Dendritic cell treated with granulocyte-macrophage colony-stimulating factor and Interleukin-4, amounts not matched to agents 40 ng/mL and 50 ng/mL, for 4 days (primary cell): ENCODE data around the gene DYNC2H1.

Experiments used
- H3K27ac Mint-ChIP-seq: one replicate; pipeline ENCODE4 v1.8.0; 2022; ENCODE audit warnings: mild to moderate bottlenecking, mixed read lengths
- H3K27me3 Mint-ChIP-seq: one replicate; pipeline ENCODE4 v1.8.0; 2022; ENCODE audit warnings: mild to moderate bottlenecking, mixed read lengths
- H3K36me3 Mint-ChIP-seq: one replicate; pipeline ENCODE4 v1.8.0; 2022; ENCODE audit warnings: low read depth, mixed read lengths
- H3K4me1 Mint-ChIP-seq: one replicate; pipeline ENCODE4 v1.8.0; 2022; ENCODE audit warnings: low read depth, mixed read lengths
- H3K4me3 Mint-ChIP-seq: one replicate; pipeline ENCODE4 v1.8.0; 2022; ENCODE audit warnings: mild to moderate bottlenecking, moderate library complexity, mixed read lengths
- H3K9me3 Mint-ChIP-seq: one replicate; pipeline ENCODE4 v1.8.0; 2022; ENCODE audit warnings: mixed read lengths
- intact Hi-C: fragments of 100-400 bp; cut with micrococcal nuclease; formaldehyde crosslinking; loops from one replicate; pipeline ENCODE4 v1.15.0; 2022

DYNC2H1 gene

DNA sequence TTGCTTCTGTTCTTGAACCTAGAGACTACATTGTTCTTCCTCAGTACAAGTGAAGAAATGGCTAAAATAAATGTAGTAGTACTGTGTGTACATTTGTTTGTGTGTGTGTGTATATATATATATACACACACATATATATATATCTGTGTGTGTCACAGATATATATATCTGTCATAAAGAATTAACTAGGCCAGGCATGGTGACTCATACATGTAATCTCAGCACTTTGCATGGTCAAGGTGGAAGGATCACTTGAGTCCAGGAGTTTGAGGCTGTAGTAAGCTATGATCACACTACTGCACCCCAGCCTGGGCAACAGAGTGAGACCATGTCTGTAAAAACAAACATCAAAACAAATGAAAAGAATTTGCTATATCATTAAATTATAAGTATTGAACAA lies 164.8 kb downstream of the DYNC2H1 start:
- no peaks in the 10 kb centered on the region for H3K9me3 Mint-ChIP-seq

GRCh38 chr11:103279821-103280220 lies 170.6 kb downstream of the DYNC2H1 start:
- Mint-ChIP-seq H3K9me3 (no peaks in the 10 kb centered on the region), H3K36me3 (no peaks in the 10 kb centered on the region), H3K4me1 (no peaks in the 10 kb centered on the region), H3K27me3 (no peaks in the 10 kb centered on the region), H3K4me3 (no peak overlapping the region), H3K27ac (no peak overlapping the region)
- intact Hi-C loops: no loop called here

More for the DNA sequence above, 164.8 kb downstream of the DYNC2H1 start:
- no peaks in the 10 kb centered on the region for H3K4me1 Mint-ChIP-seq
- H3K36me3 Mint-ChIP-seq: no peaks in the 10 kb centered on the region
- H3K27ac Mint-ChIP-seq: no peak overlapping the region
- intact Hi-C loops: no loop called here
- no peaks in the 10 kb centered on the region for H3K27me3 Mint-ChIP-seq
- no peak overlapping the region for H3K4me3 Mint-ChIP-seq

DNA sequence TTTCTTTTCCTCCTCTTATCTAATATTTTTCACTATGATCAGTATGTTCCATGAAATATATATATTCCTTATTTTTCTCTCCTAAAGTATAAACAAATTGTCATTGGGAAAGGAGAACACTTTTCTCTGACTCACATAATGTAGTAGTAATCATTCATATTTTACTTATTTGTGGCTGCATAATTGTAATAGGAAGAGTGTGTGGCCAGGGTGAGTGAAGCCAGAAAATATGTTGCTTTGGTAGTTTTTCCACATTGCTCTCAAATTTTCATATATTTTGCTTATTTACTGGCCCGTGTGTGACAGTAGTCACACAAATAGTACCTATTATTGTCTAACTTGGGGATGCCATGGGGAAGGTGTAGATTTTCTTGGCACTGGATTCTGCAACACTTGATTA lies 172.1 kb downstream of the DYNC2H1 start:
- no peaks in the 10 kb centered on the region for H3K9me3 Mint-ChIP-seq
- no peak overlapping the region for H3K4me3 Mint-ChIP-seq
- H3K27me3 Mint-ChIP-seq: no peaks in the 10 kb centered on the region
- H3K36me3 Mint-ChIP-seq: no peaks in the 10 kb centered on the region
- no peak overlapping the region for H3K27ac Mint-ChIP-seq
- no peaks in the 10 kb centered on the region for H3K4me1 Mint-ChIP-seq
- intact Hi-C loops: no loop called here

GRCh38 chr11:103284260-103284659 lies 175.0 kb downstream of the DYNC2H1 start:
- Mint-ChIP-seq H3K36me3 (no peaks in the 10 kb centered on the region), H3K4me3 (no peak overlapping the region), H3K27me3 (no peaks in the 10 kb centered on the region), H3K9me3 (peaks cover under 1% of the 10 kb centered on the region), H3K27ac (no peak overlapping the region), H3K4me1 (no peaks in the 10 kb centered on the region)
- intact Hi-C loops: no loop called here

- Mint-ChIP-seq H3K27me3 (no peaks in the 10 kb centered on the region), H3K27ac (no peak overlapping the region), H3K4me1 (no peaks in the 10 kb centered on the region), H3K36me3 (no peaks in the 10 kb centered on the region), H3K9me3 (peaks cover 75% of the 10 kb centered on the region), H3K4me3 (no peak overlapping the region)
- intact Hi-C loops: no loop called here
These were observed 185.3 kb downstream of the DYNC2H1 start for GRCh38 chr11:103294516-103294915.

DNA sequence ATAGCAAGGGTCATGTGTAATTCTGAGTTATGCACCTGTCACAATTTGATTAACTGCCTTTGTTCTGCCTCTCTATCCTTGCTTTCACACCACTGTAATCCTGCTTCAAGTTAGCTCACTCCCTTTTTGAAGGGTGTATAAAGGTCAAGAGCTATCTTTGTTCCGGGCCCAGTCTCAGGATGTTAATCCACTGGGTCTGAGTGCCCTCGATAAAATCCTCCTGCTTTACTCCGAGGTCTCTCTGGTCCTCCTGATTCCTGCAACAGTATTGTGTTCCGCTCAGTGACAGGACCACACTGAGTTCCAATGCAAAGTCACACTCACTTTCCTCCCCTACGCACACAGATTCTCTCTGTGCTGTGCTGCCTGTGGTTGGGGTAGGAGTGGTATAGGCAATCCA lies 186.5 kb downstream of the DYNC2H1 start:
- Mint-ChIP-seq H3K27ac (no peak overlapping the region), H3K4me3 (no peak overlapping the region), H3K9me3 (peaks cover 64% of the 10 kb centered on the region), H3K27me3 (no peaks in the 10 kb centered on the region), H3K36me3 (no peaks in the 10 kb centered on the region), H3K4me1 (no peaks in the 10 kb centered on the region)
- intact Hi-C loops: no loop called here

GRCh38 chr11:103297900-103298299 lies 188.7 kb downstream of the DYNC2H1 start:
- Mint-ChIP-seq H3K36me3 (no peaks in the 10 kb centered on the region), H3K4me1 (no peaks in the 10 kb centered on the region), H3K27ac (no peak overlapping the region), H3K4me3 (no peak overlapping the region), H3K27me3 (no peaks in the 10 kb centered on the region), H3K9me3 (peaks cover 44% of the 10 kb centered on the region)
- intact Hi-C loops: no loop called here

DNA sequence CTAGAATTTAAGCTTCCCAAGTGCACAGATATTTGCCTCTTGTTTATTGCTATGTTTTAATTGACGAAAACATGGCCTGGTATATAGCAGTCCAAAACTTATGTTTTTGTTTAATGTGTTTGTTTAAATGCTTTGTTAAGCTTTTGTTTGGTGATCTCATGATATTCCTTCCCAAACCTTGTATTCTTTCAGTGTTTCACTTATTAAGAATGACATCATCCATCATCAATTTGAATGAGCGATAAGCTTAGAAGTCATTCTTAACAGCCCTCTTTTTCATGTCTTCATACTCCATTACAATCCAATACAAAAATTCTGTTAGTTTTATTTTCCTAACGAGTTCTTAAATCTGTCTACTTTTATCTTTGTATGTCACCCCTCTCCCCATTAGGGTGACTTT lies 206.0 kb downstream of the DYNC2H1 start:
- H3K4me3 Mint-ChIP-seq: no peak overlapping the region

GRCh38 chr11:103317118-103317517 lies 207.9 kb downstream of the DYNC2H1 start:
- intact Hi-C loops: no loop called here
- H3K9me3 Mint-ChIP-seq: no peaks in the 10 kb centered on the region
- no peaks in the 10 kb centered on the region for H3K36me3 Mint-ChIP-seq
- H3K27me3 Mint-ChIP-seq: no peaks in the 10 kb centered on the region
- H3K27ac Mint-ChIP-seq: no peak overlapping the region
- H3K4me1 Mint-ChIP-seq: no peaks in the 10 kb centered on the region
- no peak overlapping the region for H3K4me3 Mint-ChIP-seq

More for the DNA sequence above, 206.0 kb downstream of the DYNC2H1 start:
- Mint-ChIP-seq H3K9me3 (no peaks in the 10 kb centered on the region), H3K27me3 (no peaks in the 10 kb centered on the region), H3K27ac (no peak overlapping the region), H3K36me3 (no peaks in the 10 kb centered on the region), H3K4me1 (no peaks in the 10 kb centered on the region)
- intact Hi-C loops: no loop called here

DNA sequence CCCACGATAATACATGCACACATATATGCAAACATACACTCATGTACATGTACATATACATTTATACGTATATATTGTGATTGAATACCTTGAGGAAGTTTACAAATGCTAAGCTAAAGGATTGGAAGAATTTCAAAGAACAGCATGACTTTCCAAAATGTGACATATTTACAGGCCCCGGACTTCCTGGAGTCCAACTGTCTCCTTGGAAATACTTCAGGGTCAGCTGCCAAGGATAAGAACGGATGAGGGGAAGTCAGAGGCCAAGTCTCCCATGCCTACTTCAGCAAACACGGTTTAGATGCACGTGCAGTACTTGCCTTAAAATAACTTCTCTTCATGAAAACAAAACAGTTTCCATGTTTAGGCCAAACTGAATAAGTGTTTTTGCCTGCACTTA lies 213.6 kb downstream of the DYNC2H1 start:
- H3K9me3 Mint-ChIP-seq: no peaks in the 10 kb centered on the region
- intact Hi-C loops: no loop called here
- H3K36me3 Mint-ChIP-seq: no peaks in the 10 kb centered on the region
- no peaks in the 10 kb centered on the region for H3K27me3 Mint-ChIP-seq
- no peak overlapping the region for H3K4me3 Mint-ChIP-seq
- H3K27ac Mint-ChIP-seq: no peak overlapping the region
- peaks cover 11% of the 10 kb centered on the region for H3K4me1 Mint-ChIP-seq

DNA sequence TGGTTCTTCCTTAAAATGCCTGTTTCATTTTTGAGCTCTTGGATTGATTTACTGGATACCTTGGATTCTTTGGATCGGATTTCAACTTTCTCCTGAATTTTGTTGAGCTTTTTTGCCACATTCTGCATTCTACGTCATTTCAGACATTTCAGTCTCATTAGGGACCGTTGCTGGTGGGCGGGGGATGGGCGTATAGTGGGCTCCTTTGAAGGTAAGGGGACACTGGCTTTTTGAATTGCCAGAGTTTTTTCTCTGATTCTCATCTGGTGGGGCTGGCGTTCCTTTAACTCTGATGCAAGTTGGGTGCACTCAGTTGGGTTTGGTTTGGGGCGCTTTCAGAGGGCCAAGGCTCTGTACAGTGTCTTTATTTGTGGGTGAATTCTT lies 216.5 kb downstream of the DYNC2H1 start:
- Mint-ChIP-seq H3K27me3 (no peaks in the 10 kb centered on the region), H3K4me1 (peaks cover 11% of the 10 kb centered on the region), H3K9me3 (no peaks in the 10 kb centered on the region), H3K27ac (no peak overlapping the region), H3K36me3 (no peaks in the 10 kb centered on the region), H3K4me3 (no peak overlapping the region)
- intact Hi-C loops: loop anchor here (5.0 kb wide), 1 partner anchor 277 kb away; no protein-coding TSS in a partner anchor

- no peaks in the 10 kb centered on the region for H3K27me3 Mint-ChIP-seq
- no peak overlapping the region for H3K4me3 Mint-ChIP-seq
- no peaks in the 10 kb centered on the region for H3K36me3 Mint-ChIP-seq
- no peaks in the 10 kb centered on the region for H3K9me3 Mint-ChIP-seq
- H3K27ac Mint-ChIP-seq: no peak overlapping the region
- H3K4me1 Mint-ChIP-seq: peaks cover 11% of the 10 kb centered on the region
- intact Hi-C loops: loop anchor here (5.0 kb wide), 1 partner anchor 276 kb away; no protein-coding TSS in a partner anchor
These were observed 217.0 kb downstream of the DYNC2H1 start for GRCh38 chr11:103326070-103326794.

- intact Hi-C loops: loop anchor here (5.0 kb wide), 1 partner anchor 275 kb away; no protein-coding TSS in a partner anchor
- H3K27me3 Mint-ChIP-seq: no peaks in the 10 kb centered on the region
- H3K9me3 Mint-ChIP-seq: no peaks in the 10 kb centered on the region
- H3K4me3 Mint-ChIP-seq: no peak overlapping the region
- H3K27ac Mint-ChIP-seq: no peak overlapping the region
- H3K4me1 Mint-ChIP-seq: peaks cover 11% of the 10 kb centered on the region
- no peaks in the 10 kb centered on the region for H3K36me3 Mint-ChIP-seq
These were observed 218.5 kb downstream of the DYNC2H1 start for GRCh38 chr11:103327721-103328120.

DNA sequence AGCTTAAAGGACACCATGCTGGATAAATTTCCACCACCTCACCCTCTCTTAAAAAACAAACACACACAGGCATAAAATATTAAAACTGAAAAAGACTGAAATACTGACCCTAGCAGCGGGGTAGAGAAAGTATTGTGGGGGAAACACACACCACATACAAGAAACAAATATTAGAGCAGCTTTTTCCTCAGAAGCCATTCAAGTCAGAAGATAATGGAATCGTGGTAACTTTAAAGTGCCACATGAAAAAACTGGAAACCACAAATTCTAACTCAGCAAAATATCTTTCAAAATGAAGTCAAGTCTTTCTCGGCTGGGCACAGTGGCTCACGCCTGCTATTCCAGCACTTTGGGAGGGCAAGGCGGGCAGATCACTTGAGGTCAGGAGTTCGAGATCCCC lies 223.2 kb downstream of the DYNC2H1 start:
- no peaks in the 10 kb centered on the region for H3K27me3 Mint-ChIP-seq
- H3K4me1 Mint-ChIP-seq: no peaks in the 10 kb centered on the region
- H3K27ac Mint-ChIP-seq: no peak overlapping the region
- no peaks in the 10 kb centered on the region for H3K9me3 Mint-ChIP-seq
- H3K36me3 Mint-ChIP-seq: no peaks in the 10 kb centered on the region
- no peak overlapping the region for H3K4me3 Mint-ChIP-seq
- intact Hi-C loops: no loop called here
